Gastroesophageal sphincter (tissue), 3 donors: ENCODE measurements around the gene BMPR1A.
A peak's percentile ranks its signal among the peaks of the same experiment; 100 is the strongest.

Experiments
- CTCF ChIP-seq, 4 experiments: fragments of 200-600 bp in 2 of 4; fragments of 450-650 bp in 2 of 4; sonication (generic) in 1 of 4; IDR thresholded peaks; one replicate each; pipeline ENCODE4 v1.5.1; 2017 to 2019; ENCODE audit warnings: antibody characterized with exemption in 4 of 4, mild to moderate bottlenecking in 2 of 4, moderate library complexity in 2 of 4
- POLR2A ChIP-seq, 2 donors: fragments of 450-650 bp; IDR thresholded peaks; one replicate each; pipeline ENCODE4 v1.6.1; 2017; ENCODE audit warnings: antibody characterized with exemption in 2 of 2, mild to moderate bottlenecking in 2 of 2, moderate library complexity in 1 of 2

GRCh38 chr10:86957471-86958115, 201.2 kb downstream of the BMPR1A start, which contains the start of gene MMRN2:
- TF ChIP-seq CTCF (IDR thresholded peaks at IDR 0.05) (no peak), POLR2A (IDR thresholded peaks at IDR 0.05) (peak in 1 of 2 donors; percentile 22)
